Putamen (tissue), 1 donor: Measurements from ENCODE around the gene KLK15.
A peak's percentile ranks its signal among the peaks of the same experiment; 100 is the strongest.
"Not testable (repeated sequence)": the region's sequence is repeated elsewhere in the genome, so short reads cannot be mapped to it uniquely, and the experiment has no call there.

ENCODE experiments used
- DNase-seq: peaks from one replicate; pipeline ENCODE4 v3.0.0-alpha.2; 2016; ENCODE audit warnings: low spot score

Gene KLK15

GRCh38 chr19:50796128-50796633, 37.2 kb downstream of the KLK15 start:
- no peak for DNase-seq

- no peak for DNase-seq
Observed at GRCh38 chr19:50795664-50796073, 37.7 kb downstream of the KLK15 start.

GRCh38 chr19:50794876-50795663, 38.3 kb downstream of the KLK15 start:
- no peak for DNase-seq

- no peak for DNase-seq
Observed at GRCh38 chr19:50794074-50794875, 39.1 kb downstream of the KLK15 start.

DNA sequence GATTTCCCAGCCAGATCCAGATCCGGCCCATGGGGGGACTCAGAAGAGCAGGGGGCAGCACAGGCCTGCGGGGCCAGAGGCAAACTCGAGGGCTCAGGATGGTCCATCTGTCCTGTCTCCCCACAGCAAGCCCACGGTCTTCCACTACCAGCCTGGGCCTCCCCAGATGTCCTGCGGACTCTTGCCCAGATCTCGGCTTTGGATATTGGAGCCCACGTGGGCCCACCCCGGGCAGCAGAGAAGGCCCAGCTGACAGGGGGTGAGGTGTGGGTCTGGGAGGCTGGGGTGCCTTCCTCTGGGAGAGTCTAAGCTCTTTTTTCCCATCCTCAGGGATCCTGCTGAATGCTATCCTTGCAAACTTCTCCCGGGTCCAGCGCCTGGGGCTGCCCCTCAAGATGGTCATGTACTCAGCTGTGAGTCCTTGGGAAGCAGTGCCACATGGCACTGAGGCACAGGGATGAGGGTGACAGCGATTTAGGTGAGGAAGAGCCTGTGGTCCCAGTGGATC, 39.8 kb downstream of the KLK15 start:
- no peak for DNase-seq

DNA sequence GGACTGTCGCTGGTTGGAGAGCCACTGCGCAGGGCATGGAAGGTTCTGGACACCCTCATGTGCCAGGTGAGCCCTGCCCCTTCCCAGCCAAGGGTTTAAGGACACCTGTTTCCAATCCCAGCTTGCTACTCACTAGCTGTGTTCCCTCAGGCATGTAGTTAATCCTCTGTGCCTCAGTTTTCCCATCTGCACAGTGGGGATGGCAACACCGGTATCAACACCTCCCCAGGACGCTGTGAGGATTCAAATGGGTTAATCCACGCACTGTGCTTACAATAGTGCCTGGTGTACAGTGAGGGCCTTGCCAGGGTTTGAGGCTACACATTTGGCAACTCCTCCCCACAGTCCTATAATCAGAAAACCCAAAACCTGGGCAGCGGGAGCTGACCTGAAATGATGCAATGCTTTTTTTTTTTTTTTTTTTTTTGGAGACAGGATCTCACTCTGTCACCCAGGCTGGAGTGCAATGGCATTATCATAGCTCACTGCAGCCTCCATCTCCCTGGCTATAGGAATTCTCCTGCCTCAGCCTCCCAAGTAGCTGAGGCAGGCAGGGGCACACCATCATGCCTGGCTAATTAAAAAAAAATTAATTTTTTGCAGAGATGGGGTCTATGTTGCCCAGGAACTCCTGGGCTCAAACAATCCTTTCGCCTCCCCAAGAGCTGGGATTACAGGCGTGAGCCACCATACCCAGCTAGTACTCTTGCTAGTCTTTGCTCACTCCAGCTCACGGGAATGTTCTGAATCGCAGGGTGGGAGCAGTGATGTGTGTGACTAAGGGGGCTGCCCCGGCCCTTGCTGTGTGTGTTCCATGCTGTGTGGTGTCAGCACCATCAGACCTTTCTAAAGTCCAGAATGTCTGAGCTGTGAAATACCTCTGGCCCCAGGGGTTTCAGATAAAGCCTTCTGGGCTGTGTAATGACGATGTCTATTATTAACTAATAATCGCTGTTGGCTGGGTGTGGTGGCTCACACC, 40.8 kb downstream of the KLK15 start:
- no peak for DNase-seq

DNA sequence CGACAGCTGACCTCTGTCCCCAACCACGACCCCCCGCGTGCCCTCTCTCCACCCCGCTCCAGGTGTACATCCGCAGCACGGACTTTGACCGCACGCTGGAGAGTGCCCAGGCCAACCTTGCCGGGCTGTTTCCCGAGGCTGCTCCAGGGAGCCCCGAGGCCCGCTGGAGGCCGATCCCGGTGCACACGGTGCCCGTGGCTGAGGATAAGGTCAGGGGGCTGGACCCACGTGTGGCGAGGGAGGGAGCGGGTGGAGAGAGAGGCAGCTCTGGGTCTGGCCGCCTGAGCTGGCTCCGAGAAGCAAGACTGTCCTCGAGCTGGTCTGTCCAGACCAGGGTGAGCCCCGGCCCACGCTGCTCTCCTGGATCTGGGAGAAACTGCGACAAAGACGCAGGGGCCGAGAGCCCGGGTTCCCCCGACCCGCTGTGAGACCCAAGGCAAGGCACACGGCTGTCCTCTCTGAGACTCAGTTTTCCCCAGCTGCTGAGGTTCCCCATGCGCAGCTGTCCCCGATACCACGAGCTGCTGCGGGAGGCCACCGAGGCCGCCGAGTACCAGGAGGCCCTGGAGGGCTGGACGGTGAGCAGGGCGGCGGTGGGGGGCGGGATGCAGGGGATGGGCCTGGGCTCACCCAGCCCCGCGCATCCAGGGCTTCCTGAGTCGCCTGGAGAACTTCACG, 41.6 kb downstream of the KLK15 start:
- no peak for DNase-seq

GRCh38 chr19:50790922-50791467, 42.4 kb downstream of the KLK15 start:
- no peak for DNase-seq

GRCh38 chr19:50790396-50790795, 43.0 kb downstream of the KLK15 start, which contains the start of gene ACP4:
Gene ACP4 (plus strand): TSS chr19:50790415. CDS start chr19:50790415, 0 bp downstream.
- DNase-seq = no peak

- no peak for DNase-seq
Observed at GRCh38 chr19:50785329-50785728, 48.0 kb downstream of the KLK15 start.

DNA sequence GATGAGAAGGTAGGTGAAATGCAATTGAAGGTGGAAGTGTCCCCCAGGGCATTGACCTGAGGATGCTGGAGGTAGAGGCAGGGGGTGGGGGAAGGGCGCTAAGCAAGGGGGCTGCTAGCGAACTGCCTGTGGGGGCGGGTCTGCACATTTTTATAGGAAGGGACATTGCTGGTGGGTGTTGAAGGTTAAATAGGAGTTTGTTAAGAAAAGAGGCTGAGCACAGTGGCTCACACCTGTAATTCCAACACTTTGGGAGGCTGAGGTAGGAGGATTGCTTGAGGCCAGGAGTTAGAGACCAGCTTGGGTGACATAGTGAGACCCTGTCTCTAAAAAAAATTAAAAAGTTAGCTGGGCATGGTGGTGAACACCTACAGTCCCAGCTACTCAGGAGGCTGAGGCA, 48.7 kb downstream of the KLK15 start:
- DNase-seq = no peak

- DNase-seq = not testable (repeated sequence)
Observed at GRCh38 chr19:50783848-50784152, 49.6 kb downstream of the KLK15 start.

GRCh38 chr19:50780753-50781435, 52.5 kb downstream of the KLK15 start:
- no peak for DNase-seq

- peak; percentile 78 for DNase-seq
Observed at GRCh38 chr19:50779504-50780457, 53.6 kb downstream of the KLK15 start.

GRCh38 chr19:50778906-50779430, 54.4 kb downstream of the KLK15 start:
- DNase-seq = no peak

- DNase-seq = peak; percentile 82
Observed at GRCh38 chr19:50777830-50778303, 55.5 kb downstream of the KLK15 start.

DNA sequence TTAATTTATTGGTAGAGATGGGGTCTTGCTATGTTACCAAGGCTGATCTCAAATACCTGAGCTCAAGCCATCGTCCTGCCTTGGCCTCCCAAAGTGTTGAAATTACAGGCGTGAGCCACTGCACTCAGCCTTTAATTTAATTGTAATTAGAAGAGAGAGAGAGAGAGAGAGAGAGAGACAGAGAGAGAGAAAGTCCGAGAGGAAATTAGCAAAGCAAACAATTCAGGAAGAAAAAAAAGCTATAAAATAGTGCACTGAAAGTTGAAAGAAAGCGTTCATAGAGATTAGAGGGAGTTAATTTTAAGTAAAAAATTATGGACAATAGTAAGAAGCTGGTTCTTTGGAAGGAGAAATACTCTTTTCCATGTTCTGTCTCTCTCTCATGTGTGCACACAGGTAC, 56.1 kb downstream of the KLK15 start:
- DNase-seq = no peak

DNA sequence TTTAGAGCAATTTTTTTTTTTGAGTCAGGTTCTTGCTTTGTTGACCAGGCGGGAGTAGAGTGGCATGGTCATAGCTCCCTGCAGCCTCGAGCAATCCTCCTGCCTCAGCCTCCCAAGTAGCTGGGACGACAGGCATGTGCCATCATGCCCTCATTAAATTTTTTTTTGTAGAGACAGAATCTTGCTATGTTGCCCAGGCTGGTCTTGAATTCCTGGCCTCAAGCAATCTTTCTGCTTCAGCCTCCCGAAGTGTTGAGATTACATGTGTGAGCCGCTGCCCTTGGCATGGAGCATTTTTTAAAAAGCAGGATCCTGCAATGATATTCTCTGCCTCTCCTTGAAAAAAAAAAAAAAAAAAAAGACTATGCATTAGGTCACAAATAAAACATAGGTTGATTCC, 57.2 kb downstream of the KLK15 start:
- no peak for DNase-seq
